Measurements from ENCODE around the gene CCDC188.

DNA sequence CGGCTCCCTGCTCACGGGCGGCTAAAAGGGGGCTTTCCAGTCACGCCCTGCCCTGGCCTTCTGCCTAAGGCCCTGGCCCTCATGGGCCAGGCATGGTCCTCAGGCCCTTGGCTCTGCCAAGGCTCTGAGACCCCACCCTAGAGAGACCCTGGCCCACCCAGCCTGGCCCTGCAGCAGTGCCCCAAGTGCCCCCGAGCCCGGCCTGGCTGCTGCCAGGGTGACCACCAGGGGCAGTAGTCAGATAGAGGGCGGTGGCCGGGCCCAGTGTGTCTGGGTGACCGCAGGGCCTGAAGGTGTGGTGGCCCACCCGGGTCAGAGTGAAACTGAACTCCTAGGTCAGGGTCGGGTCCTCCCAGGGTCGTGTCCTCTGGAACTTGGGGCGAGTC, 29.4 kb upstream of the CCDC188 start:
- TF ChIP-seq POLR2A (IDR thresholded peaks at IDR 0.05) (no peak), CTCF (IDR thresholded peaks at IDR 0.05) (no peak), POLR2AphosphoS5 (IDR thresholded peaks at IDR 0.05) (no peak), EP300 (IDR thresholded peaks at IDR 0.05) (no peak)
